ENCODE measurements around the gene CYS1. TPM values are rescaled to one million over a fixed set of nuclear protein-coding genes. Genes with fewer than 3 reads are reported as not detected.

CYS1 gene
- total and polyA plus RNA-seq, 2 of the 8 experiments (the other 6 are each of a cell fraction or from before 2014, with no cell fraction given): 0.09 to 0.13 TPM

DNA sequence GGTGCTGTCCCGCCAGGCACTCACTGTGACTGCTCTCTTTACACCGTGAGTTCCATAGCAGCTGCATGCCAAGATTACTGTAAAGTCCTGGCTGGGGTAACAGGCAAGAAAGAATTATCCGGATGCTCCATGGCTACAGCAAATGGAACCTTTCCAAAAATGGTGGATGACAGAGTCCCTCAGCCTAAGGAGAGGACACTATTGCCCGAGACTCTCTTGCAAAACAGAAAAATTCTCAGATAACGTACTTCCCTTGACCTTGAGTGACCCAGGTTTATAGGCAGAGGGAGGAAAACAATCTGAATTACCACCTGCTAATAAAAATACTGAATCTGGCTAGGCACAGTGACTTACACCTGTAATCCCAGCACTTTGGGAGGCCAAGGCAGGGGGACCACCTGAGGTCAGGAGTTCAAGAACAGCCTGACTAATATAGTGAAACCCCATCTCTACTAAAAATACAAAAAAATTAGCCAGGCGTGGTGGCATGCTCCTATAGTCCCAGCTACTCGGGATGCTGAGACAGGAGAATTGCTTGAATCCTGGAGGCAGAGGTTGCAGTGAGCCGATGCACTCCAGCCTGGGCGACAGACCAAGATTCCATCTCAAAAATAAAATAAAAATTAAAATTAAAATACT lies 4.5 kb downstream of the CYS1 start:
- Histone ChIP-seq H2BK20ac (ENCODE audit: low read length) (no peak overlapping the region), H3K56ac (replicated peaks; ENCODE audit: insufficient read length, low read depth, low read length) (no peak overlapping the region), H4K5ac (ENCODE audit: insufficient read length, low read depth, low read length) (no peak overlapping the region), H3K18ac (ENCODE audit: extremely low read depth, low read length) (no peak overlapping the region), H2BK5ac (ENCODE audit: low read depth, low read length) (no peak overlapping the region), H3K9me3 (ENCODE audit: insufficient read depth in 2 of 2, low read depth in 1 of 2, low read length in 1 of 2) (no peaks in the 10 kb centered on the region), H2AFZ (ENCODE audit: low read length) (no peak overlapping the region), H3K14ac (ENCODE audit: insufficient read length) (no peak overlapping the region), H2BK12ac (ENCODE audit: low read depth, low read length) (no peak overlapping the region), H3K4me1 (replicated peaks in 1 of 4; ENCODE audit: control insufficient read depth in 3 of 4, insufficient read depth in 4 of 4, low read length in 3 of 4) (peaks cover 2 to 14% (median 9%) of the 10 kb centered on the region in 4 experiments; a peak in 4 of 7 replicates), H4K20me1 (replicated peaks in 1 of 2; ENCODE audit: control insufficient read depth in 1 of 2, insufficient read depth in 2 of 2, low read length in 2 of 2) (no peaks in the 10 kb centered on the region), H3K4ac (replicated peaks; ENCODE audit: insufficient read length, low read depth, low read length) (no peak overlapping the region), H3K23ac (ENCODE audit: insufficient read length) (no peak overlapping the region), H2BK120ac (replicated peaks; ENCODE audit: low read depth, low read length) (no peak overlapping the region), H3K4me2 (ENCODE audit: insufficient read depth in 1 of 2, low read depth in 2 of 2, low read length in 2 of 2) (no peak overlapping the region), H3K9ac (replicated peaks in 1 of 4; ENCODE audit: extremely low read depth in 1 of 4, low read depth in 3 of 4, low read length in 3 of 4) (no peak overlapping the region), H3K27me3 (replicated peaks in 1 of 4; ENCODE audit: control insufficient read depth in 3 of 4, extremely low read depth in 1 of 4, insufficient read depth in 3 of 4, low read length in 3 of 4) (peaks cover 12 to 24% (median 20%) of the 10 kb centered on the region in 4 experiments), H3K4me3 (ENCODE audit: extremely low read depth in 1 of 4, insufficient read depth in 2 of 4, low read depth in 3 of 4, low read length in 4 of 4) (no peak overlapping the region), H3K27ac (ENCODE audit: low read depth, low read length) (no peak overlapping the region), H2AK5ac (ENCODE audit: low read depth, low read length) (no peak overlapping the region), H4K91ac (replicated peaks; ENCODE audit: insufficient read length, low read length) (no peak overlapping the region), H2BK15ac (ENCODE audit: low read length) (no peak overlapping the region), H3K36me3 (ENCODE audit: control insufficient read depth in 2 of 4, insufficient read depth in 4 of 4, low read length in 3 of 4) (no peaks in the 10 kb centered on the region), H3K23me2 (ENCODE audit: low read depth, low read length) (peaks cover 7% of the 10 kb centered on the region; the same call in 1 of the 2 replicates), H3K79me1 (ENCODE audit: low read depth, low read length) (no peaks in the 10 kb centered on the region), H4K8ac (ENCODE audit: extremely low read depth, insufficient read depth, low read length) (no peak overlapping the region), H3K79me2 (ENCODE audit: control insufficient read depth in 1 of 2, insufficient read depth in 2 of 2, low read length in 2 of 2) (no peaks in the 10 kb centered on the region)
- ChIA-PET CTCF (ENCODE audit: partially characterized antibody) (interaction anchor here (0.7 to 20.0 kb wide), 5 partner anchors 9 to 721 kb away, joined by 3 to 429 read pairs (median 4); no protein-coding TSS in a partner anchor), POLR2A (ENCODE audit: partially characterized antibody) (interaction anchor here (1.2 kb wide), 1 partner anchor 10 kb away, joined by 3 read pairs; no protein-coding TSS in a partner anchor)
- FAIRE-seq: no peak
- WGBS, 2 experiments (ENCODE audit: extremely low coverage in 1 of 2, insufficient coverage in 1 of 2, insufficient read length in 1 of 2, insufficient replicate concordance in 2 of 2, low coverage in 1 of 2, low lambda C conversion rate in 2 of 2, missing lambda C conversion rate in 1 of 2): 84% methylated on average over 9 of the region's 9 CpGs; no CpG with 5 or more reads in 1 of the 2 experiments
- DNase-seq (ENCODE audit: low read depth in 1 of 2, low spot score in 2 of 2): no peak
- TF ChIP-seq, protein P1, sequence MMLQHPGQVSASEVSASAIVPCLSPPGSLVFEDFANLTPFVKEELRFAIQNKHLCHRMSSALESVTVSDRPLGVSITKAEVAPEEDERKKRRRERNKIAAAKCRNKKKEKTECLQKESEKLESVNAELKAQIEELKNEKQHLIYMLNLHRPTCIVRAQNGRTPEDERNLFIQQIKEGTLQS (IDR thresholded peaks at IDR 0.05; ENCODE audit: insufficient read depth, low read depth, low read length): no peak
- no peak for TF ChIP-seq CHD1 (IDR thresholded peaks at IDR 0.05; ENCODE audit: low read depth, low read length)
- no peak for TF ChIP-seq RXRA (IDR thresholded peaks at IDR 0.05; ENCODE audit: insufficient read depth, low read depth, low read length)
- no peak for TF ChIP-seq SIRT6 (IDR thresholded peaks at IDR 0.05; ENCODE audit: low read length)
- TF ChIP-seq POU5F1 (IDR thresholded peaks at IDR 0.05; ENCODE audit: low read depth, low read length): no peak
- no peak for TF ChIP-seq NRF1 (IDR thresholded peaks at IDR 0.05; ENCODE audit: low read depth, low read length)
- no peak for TF ChIP-seq BRCA1 (IDR thresholded peaks at IDR 0.05; ENCODE audit: low read depth, low read length)
- no peak for TF ChIP-seq PHF8 (conservative IDR thresholded peaks at IDR 0.05; ENCODE audit: low read depth, low read length)
- no peak for TF ChIP-seq BACH1 (IDR thresholded peaks at IDR 0.05; ENCODE audit: low read length)
- no peak for TF ChIP-seq ZNF274 (IDR thresholded peaks at IDR 0.05; ENCODE audit: borderline replicate concordance, extremely low read depth, low read length)
- TF ChIP-seq ASH2L (IDR thresholded peaks at IDR 0.05; ENCODE audit: low read length): no peak
- TF ChIP-seq FOSL1 (IDR thresholded peaks at IDR 0.05; ENCODE audit: insufficient read depth, low read depth, low read length): no peak
- no peak for TF ChIP-seq RFX5 (IDR thresholded peaks at IDR 0.05; ENCODE audit: borderline replicate concordance, low read depth, low read length)
- TF ChIP-seq POLR2AphosphoS5 (IDR thresholded peaks at IDR 0.05; ENCODE audit: low read depth, low read length): no peak

Measured in H1 (cell line).